Endothelial cell of hepatic sinusoid (primary cell): ENCODE data around the gene SHISAL1.
"Not testable (repeated sequence)": the region's sequence is repeated elsewhere in the genome, so short reads cannot be mapped to it uniquely, and the experiment has no call there.

Experiments
- in situ Hi-C: cut with HindIII; loops from 2 replicates; pipeline ENCODE4 v1.10.0; 2017; ENCODE audit warnings: low sequenced_read_pairs

The SHISAL1 gene

DNA sequence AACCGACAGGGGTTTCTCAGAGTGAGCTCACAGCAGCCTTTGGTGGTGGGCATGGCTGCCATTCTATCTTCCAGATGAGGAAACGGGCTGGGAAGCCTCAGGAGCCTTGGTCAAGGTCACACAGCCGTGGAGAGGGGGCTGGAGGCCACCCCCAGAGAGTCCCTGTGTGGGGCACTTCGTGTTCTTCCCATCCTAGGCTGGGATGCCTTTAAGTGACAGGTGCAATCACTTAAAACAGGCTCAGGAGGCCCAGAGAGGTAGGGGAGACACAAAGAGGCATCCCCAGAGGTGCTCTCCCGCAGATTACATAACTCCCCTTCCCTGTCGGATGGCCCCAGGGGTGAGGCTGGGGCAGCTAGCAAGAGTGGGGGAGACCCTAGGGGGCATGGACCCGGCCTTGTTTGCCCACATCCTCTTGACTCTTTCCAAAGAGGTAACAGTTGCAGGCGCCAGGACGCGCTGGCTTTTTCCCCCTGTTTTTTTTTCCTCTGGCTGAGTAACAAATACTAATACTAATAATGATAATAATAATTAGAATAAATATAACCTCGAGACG is 17.5 kb upstream of the SHISAL1 start:
- in situ Hi-C loops, result no loop called here

DNA sequence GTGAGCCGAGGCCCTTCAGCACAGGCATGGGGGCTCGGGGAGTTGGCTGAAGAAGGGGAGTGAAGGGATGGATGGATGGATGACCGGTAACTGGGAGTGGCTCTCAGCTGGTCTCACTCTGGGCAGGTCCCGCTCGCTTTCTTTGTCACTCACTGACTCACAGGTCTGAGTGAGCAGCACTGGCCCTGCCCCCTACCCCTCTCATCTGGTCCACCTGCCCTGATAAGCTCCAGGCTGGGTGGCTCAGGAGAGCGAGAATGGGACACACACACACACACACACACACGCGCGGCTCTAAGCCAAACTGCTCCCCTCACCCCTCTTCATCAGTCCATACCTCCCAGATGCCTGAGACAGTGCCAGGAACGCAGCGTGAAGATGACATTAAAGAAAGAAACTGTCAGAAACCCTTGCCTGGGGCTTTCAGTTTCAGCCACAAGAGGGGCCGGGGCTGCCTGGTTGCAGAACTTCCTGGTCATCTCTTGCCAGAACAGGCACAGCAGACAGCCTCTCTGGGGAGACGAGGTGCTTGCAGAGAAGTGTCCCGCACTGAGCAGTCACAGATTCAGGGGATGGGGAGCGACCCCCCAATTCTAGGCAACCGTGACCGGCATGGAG is 16.5 kb upstream of the SHISAL1 start:
- in situ Hi-C loops, result no loop called here

DNA sequence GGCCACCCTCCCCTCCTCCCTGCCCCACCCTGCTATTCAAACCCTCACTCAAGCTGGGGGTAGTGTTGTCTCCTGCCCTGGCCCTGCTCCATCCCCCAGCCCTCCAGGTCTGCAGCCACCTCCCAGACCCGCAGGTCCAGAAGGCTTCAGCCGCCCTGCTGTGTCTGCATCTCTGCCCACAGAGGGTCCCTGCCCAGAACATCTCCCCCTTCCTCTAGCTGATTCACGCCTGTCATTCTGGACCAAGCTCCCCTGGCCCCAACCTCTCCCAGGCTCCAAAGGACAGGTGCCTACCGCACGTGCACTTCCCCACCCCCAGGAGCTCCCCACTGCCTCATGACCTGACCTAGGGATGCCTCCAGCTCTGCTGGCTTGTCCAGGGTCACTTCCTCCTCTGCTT is 16.0 kb upstream of the SHISAL1 start:
- in situ Hi-C loops, result no loop called here

DNA sequence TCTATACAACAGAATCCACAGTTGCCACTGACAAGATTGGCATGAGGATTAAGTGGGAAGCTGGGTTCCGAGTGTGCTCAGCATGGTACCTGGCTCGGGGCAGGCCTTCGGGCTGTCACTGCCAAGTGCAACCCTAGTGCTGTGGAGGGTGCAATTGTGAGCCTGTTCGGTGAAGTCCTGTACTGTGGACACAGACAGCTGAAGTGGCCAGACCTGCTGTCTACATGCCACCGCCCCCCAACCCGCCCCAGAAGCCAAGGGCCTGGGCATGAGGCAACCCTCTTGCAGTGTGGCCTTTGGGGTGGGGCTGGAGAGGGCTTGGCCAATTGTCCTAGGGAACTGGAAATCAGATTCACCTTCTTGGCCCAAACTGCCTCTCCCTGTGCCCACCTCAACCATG is 15.6 kb upstream of the SHISAL1 start:
- in situ Hi-C loops, result no loop called here

DNA sequence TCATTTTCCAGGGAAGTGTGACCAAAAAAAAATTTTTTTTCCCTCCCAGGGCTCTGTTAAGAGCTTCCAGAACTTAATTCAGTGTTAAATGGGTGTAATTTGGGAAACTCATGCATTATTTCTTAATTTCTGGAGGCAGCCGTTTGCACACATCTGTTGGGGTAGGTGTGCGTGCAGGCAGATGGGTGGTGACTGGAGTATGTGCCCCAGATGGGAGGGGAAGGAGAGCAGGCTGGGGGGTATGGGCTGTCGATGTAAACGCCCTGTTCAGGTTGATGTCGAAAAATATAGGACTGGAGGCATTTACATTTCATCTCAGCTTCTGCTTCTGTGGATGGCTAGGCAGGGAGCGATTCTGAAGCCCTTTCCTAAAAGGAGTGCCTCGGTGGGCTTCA is 13.7 kb upstream of the SHISAL1 start:
- in situ Hi-C loops, result no loop called here

DNA sequence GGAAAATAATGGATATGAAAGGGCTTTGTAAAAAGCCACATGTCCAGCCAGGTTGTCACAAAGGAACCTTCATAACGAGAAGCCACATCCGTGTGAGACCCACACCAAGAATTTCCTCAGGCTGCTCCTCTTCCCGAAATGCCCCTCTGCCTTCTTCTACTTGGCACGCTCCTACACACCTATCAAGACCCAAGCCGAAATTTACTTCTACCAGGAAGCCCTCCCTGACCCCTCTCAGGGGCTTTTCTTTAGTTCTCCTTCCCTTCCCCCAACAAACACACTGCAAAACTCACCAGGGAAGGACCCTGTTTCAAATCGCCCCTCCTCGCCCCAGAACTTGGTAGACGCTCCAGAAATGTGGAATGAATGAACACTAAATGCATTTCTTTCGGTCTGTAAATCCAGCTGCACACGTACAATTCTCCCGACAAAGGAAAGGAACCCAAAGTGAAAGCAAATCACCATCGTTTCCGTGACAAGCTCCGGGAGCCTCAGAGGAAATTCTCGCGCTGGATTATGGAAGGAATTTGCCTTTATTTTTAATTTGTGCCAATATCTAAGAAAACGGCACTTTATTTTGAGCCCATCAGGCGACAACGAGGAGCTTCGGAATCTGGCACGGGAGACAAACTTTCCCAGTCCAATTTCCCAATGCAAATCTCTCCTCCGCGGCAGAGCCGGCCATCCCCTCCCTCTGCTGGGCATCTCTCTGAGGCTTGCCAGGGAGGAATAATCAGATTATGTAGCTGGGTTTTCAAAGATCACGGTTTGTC is 13.2 kb upstream of the SHISAL1 start:
- in situ Hi-C loops, result no loop called here

DNA sequence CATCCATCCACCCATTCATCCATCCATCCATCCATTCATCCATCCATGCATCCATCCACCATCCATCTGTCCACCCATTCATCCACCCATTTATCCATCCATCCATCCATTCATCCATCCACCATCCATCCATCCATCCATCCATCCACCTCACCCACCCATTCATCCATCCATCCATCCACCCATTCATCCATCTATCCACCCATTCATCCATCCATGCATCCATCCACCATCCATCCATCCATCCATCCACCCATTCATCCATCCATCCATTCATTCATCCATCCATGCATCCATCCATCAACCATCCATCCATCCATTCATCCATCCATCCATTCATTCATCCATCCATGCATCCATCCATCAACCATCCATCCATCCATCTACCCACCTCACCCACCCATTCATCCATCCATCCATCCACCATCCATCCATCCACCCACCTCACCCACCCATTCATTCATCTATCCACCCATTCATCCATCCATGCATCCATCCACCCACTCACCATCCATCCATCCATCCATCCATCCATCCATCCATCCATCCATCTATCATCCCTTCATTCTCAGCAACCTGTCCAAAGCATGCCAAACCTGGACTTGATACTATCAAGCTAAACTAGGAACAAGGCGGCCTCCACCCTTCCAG is 10.5 kb upstream of the SHISAL1 start:
- in situ Hi-C loops, result not testable (repeated sequence)

DNA sequence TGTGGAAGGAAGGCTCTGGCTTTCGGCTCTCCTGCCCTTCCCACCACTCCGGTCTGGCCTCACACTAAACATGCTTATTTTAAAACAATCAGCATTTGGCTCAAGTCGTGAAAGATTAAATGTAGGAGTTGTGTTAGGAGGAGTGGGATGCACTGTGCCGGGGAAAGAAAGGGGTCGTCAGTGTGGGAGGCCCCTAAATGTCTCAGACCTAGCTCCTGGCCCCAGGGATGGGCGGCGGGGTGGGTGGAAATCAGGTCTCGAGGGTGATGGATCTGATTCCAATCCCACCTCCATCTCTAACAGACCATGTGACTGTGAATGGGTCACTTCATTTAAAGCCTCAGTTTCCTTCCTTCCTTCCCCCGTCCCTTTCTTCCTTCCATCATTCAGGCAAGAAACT is 6.9 kb upstream of the SHISAL1 start:
- in situ Hi-C loops, result no loop called here

DNA sequence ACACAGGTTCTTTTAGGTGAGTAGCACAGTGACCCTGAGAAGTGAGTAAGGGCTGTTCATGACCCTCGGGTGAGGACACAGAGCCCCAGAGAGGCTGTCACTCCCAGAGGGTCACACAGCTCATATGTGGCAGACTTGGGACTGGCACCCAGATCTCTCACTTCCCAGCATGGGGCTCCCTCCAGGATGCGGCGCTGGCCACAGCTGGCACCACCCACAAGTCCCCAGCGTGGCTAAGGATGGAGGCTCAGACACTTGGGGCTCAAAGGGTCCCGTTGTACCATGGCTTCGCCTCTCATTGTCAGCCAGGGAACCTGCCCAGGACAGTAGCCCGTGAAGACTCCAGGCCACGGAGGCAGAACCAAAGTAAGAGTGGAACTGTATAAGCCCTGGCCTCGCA is 6.0 kb upstream of the SHISAL1 start:
- in situ Hi-C loops, result no loop called here

DNA sequence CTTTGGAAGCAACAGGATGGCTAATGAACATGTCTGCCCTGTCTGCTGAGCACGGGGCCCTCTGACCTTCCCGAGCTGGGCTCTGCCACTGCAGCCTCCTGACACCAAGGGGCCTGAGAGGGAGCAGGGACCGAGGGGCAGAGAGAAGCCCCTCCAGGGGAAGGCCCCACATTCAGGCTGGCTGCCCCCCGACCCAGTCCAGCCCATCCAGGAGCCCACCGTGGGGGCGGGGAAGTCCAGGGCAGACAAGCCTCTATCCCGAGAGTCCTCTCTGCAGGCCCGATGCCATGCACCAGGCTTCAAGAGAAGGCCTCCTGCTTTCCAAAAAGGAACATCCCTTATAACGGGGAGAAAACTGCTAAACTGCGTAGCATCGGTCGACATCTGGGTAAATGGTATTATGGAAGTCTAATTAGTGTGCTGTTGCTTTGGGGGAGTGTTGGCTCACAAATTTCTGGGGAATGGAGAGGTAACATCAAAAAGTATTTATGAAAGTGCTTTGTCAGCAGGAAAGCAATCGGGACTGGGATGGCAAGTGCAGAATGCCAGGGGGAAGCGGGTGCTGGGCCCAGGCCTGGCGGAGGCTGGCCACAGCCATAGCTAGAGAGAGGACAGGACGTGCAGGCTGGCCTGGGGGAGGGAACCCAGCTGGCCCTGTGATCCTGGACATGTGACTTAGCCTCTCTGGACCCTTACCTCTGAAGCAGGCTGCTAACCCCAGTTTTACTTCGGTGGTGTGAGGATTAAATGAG is 5.3 kb upstream of the SHISAL1 start:
- in situ Hi-C loops, result no loop called here

DNA sequence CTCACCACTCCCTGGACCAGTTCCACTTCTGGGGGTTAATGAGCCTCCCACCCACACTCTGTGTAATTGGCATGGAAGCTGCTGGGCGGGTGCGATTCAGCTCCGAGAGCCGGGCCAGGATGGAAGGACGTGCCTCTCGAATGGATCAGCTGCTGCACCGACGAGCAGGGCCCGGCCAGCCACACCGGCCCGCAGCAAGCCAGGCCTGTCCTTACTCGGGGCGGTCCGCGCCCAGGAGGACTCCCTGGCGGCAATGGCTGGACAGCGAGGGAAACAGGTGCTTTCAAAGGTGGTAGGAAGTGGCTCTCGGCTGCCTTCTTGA is 4.3 kb upstream of the SHISAL1 start:
- in situ Hi-C loops, result no loop called here

DNA sequence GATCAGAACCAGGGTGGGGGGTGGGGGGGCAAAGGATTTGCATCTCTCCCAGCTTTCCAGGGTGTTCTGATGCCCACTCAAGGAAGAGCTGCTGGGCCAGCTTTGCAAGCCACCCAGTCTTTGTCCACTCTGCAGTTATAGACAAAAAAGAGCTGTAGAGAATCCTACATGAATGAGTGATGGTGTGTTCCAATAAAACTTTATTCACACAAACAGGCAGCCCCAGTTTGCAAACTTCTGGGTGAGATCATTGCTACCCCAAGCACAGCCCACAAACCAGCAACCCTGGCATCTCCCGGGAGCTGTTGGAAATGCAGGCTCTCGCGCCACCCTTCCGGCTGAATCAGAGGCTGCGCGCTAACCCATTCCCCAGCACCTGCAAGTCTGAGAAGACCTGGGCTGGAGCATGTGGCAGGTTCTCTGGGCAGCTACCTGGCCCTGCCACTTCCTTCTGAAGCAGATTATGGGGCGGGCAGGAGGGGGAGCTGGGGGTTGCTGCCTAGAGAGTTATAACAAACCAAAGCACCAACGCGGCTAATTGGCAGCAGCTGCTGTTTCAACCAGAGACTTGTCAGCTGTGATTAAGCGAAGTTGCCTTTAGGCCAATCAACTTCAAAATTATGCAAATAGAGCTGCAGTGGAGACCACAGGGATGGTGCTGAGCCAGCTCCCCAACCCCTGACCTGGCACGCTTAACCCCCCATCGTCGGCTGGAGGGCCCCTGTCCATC is 3.8 kb upstream of the SHISAL1 start:
- in situ Hi-C loops, result no loop called here

DNA sequence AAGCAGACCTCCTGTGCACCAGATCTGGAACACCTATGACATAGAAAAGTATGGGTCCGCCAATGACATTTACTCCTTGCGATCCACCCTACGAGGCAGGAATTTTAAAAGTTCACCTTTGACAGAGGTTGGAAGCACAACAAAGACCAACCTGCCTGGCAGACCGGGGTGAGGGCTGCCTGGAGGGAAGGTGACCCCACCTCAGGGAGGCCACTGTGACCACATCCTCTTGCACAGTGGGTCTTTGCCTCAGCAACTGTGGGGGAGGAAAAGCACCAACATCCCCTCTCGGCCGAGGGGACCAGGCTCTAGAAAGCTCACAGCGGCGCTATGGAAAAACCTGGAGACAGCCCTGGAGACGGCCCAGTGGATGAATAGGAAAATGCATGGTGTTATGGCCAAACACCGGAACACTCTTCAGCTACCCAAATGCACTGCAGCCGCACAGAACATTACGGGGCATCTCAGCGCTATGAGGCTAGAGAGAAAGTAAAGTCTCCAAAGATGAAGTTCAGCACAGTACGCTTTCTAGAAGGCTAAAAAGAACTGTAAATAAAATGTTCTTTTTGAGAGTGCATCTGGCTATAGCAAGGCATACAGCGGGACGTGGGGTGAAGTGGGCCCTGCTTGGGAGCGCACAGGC is 1.8 kb upstream of the SHISAL1 start:
- in situ Hi-C loops, result no loop called here

DNA sequence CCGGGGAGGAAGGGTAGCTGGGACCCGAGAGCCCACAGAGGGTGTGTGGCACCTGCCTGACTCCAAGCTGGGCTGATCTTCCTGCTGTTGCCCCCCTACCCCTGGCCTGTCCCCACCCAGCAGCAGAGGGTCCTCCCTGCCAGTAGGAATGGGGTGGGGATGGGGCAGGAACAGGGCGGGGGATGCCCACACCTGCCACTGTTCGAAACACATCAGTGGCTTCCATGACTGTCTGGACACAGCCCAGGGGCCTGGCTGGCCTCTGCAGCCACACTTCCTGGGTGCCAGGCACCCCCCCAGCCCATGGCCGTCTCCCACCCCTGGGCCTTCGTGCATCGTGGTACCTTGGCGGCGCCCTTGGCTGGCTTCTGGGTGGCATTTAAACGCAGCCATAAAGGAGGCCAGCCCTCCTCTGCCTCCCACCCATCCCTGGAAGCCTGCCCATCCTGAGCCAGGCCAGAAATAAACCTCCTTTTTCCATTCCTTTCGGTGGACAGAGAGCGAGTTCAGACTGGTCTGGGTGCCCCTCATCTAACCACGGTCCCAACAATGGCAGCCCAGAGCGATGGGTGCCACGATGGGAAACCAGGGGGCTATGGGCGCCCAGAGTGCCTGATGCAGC is 745 bp upstream of the SHISAL1 start:
- in situ Hi-C loops, result no loop called here

DNA sequence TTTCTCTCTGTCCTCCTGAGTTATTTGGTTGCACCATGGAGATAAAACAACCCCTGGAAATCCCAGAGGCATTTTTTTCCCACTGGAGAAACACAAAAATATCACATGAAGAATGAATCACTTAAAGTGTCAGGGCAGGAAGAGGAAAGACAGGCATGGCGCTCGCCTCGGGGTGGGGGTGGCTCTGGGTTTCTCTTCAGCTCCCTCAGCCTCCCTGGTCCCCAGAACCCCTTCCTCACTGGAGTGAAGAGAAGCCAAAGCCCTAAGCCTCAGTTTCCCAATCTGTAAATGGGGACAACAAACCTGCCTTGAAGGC is 938 bp downstream of the SHISAL1 start:
- in situ Hi-C loops, result no loop called here

DNA sequence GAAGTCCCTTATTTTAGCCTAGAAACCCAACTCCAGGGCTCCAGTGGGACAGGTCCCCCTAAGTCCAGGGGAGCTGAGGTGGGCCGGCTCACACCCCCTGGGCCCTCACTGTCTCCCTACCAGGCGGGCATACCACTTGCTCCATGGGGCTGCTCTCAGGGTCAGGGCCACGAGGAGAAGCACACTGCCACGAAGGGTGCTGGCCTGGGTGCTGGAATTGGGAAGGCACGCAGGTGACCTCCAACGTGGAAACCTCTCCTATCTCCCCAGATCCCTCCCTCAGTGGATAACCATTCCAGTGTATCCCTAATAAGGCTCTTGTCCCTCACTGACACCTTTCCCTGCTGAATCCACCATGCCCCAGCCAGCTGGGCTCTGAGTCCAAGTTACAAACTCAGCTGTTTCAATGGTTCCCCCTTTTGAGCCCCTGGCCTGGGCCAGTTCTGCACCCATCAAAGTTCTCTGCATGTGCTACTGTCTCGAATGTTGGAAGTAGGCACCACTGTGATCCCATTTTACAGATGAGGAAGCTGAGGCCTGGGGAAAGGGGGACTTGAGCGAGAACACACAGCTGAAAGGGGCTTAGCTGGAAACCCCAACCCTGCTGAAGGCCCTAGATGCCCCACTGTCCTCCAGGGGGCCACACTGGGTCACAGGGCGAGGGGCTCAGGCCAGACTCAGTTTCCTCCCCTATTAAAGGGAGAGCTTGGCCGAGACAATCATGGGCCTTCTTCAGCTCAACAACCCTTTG is 1.5 kb downstream of the SHISAL1 start:
- in situ Hi-C loops, result no loop called here

DNA sequence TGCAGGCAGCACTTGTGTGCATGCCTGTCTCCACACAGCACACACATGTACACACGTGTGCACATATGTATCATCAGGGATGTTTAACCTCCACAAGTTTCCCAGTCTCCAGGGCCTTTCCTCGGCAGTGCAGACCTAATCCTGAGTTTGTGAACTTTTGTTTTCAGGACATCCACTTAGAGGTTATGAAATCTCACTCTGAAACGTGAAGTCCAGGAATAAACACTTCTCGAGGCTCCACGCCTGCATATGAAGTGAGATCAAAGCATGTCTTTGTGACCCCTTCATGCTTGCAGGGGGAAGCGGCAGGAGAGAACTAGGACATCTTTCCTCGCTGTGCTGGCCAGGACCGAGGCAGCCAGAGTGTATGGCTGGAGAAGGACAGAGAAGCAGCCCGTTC is 3.1 kb downstream of the SHISAL1 start:
- in situ Hi-C loops, result no loop called here

DNA sequence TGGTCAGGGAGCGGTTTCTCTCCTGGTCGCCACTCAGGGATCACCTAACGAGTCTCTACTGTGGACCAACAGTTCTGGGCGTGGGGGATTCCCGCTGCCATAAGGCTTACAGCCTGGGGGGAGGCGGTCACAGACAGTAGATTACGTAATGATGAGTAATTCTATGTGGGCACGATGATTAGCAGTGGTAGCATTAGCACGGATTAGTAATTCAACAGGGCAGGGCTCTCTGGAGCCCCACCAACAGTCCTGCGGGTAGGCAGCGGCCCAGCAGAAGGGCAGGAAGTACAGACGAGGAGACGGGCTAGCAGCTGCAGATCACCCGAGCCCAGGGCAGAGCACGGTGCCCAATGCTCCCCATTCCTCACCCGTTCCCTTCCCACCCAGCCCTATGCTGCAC is 3.6 kb downstream of the SHISAL1 start:
- in situ Hi-C loops, result no loop called here

DNA sequence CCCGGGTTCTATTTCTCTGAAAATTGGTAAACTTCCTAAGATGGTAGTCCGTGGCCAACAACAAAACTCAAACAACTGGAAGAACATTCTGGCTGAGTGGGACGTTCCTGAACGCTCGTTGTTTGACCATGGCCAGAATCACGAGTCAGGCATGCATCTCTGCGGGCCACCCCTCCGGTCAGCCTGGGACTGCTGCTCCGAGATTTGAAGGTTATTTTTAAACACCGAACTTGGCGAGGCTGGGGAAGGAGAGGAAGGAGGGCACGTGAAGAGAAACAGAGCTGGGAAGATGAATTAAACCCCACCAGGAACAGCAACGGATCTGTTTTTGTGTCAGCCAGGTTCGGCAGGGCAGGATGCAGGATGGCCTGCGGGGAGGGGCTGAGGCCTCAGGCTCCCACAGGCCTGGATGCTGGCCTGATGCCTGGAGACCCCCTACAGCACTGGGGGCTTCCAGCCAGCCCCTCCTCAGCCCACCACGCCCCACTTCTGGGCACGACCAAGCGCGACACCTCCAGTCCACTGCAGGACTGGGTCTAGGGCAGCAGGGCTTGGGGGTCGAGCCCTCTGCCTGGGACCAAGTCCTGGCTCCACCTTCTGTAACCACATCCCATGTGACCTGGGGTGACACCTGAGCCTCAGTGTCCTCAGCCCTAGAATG is 5.1 kb downstream of the SHISAL1 start:
- in situ Hi-C loops, result no loop called here
